K562 (cell line): ENCODE results near the gene PDE4A. TPM values are rescaled to one million over a fixed set of nuclear protein-coding genes. Genes with fewer than 3 reads are reported as not detected.

Experiments used
- CBX2 ChIP-seq: fragments of 200-600 bp; sonication (generic); IDR thresholded peaks from one replicate; pipeline ENCODE4 v1.6.1; 2012; ENCODE audit warnings: mild to moderate bottlenecking, low read length, inconsistent platforms; ENCODE audit not compliant: insufficient read depth, poor library complexity, severe bottlenecking
- COPS2 ChIP-seq: fragments of 450-650 bp; conservative IDR thresholded peaks from 2 replicates; pipeline ENCODE4 v1.6.1; 2016; ENCODE audit warnings: mild to moderate bottlenecking, moderate library complexity
- MEIS2 ChIP-seq: fragments of 450-650 bp; IDR thresholded peaks from 2 replicates; pipeline ENCODE4 v1.6.1; 2014; ENCODE audit warnings: mild to moderate bottlenecking; ENCODE audit not compliant: partially characterized antibody
- POLR2AphosphoS2 ChIP-seq: IDR thresholded peaks from 2 replicates; pipeline ENCODE4 v1.6.1; 2012; ENCODE audit warnings: low read length, improper control_type of control experiment
- YY1 ChIP-seq, 3 experiments: IDR thresholded peaks; 2 replicates each; pipeline ENCODE4 v1.6.1; 2011; ENCODE audit warnings: low read length in 2 of 3, mild to moderate bottlenecking in 2 of 3, moderate library complexity in 2 of 3, borderline replicate concordance in 1 of 3, control low read depth in 1 of 3, low read depth in 1 of 3; ENCODE audit not compliant: insufficient read depth in 3 of 3, insufficient replicate concordance in 2 of 3, control insufficient read depth in 1 of 3, insufficient read length in 1 of 3; ENCODE audit errors: extremely low read depth in 1 of 3
- ZNF146 ChIP-seq: IDR thresholded peaks from one replicate; pipeline ENCODE4 v1.6.1; 2018; ENCODE audit warnings: missing compliant biosample characterization; ENCODE audit not compliant: unreplicated experiment
- ZNF24 ChIP-seq: fragments of 450-650 bp; IDR thresholded peaks from 2 replicates; pipeline ENCODE4 v1.6.1; 2016
- ZNF324 ChIP-seq: fragments of 250-450 bp; sonication (Bioruptor Pico); IDR thresholded peaks from 2 replicates; pipeline ENCODE4 v1.4.0; 2020; ENCODE audit warnings: mild to moderate bottlenecking
- ZNF830 ChIP-seq: fragments of 250-450 bp; sonication (Bioruptor Pico); IDR thresholded peaks from 2 replicates; pipeline ENCODE4 v1.5.0; 2021; ENCODE audit warnings: mild to moderate bottlenecking
- polyA plus RNA-seq, 8 experiments: library from polyadenylated mRNA; depleted of rRNA in 4 of 8; stranded (reverse) in 5 of 8; unstranded in 3 of 8; fragments of >200 nt; fragmentation: Nextera tagmentation in 2 of 8; fragmentation: Illumina TruSeq in 1 of 8; extraction: Ambion mirVana in 2 of 8; extraction: Trizol in 1 of 8; gene quantifications; 2 replicates each; pipeline versions ENCODE4 v1.2.1 to v1.2.3, GENCODE V29; 2011 to 2014; ENCODE audit warnings: inconsistent platforms in 1 of 8, missing spikeins in 1 of 8
- total RNA-seq, 7 experiments: library from RNA; depleted of rRNA in 6 of 7; stranded (reverse); fragments of >200 nt in 6 of 7; fragmentation: Illumina TruSeq in 2 of 7; extraction: Trizol in 2 of 7; gene quantifications; 2 replicates each; pipeline versions ENCODE4 v1.2.1 to v1.2.3, GENCODE V29; 2011 to 2021; ENCODE audit warnings: low replicate concordance in 1 of 7
- TF ChIP-seq, protein P1 (sequence below): fragments of 250-450 bp; sonication (Bioruptor Pico); IDR thresholded peaks from 2 replicates; pipeline ENCODE4 v1.4.0; 2020; ENCODE audit warnings: mild to moderate bottlenecking, moderate library complexity, borderline replicate concordance
- TF ChIP-seq, protein P2 (sequence below), 2 experiments: fragments of 450-650 bp; IDR thresholded peaks; 2 replicates each; pipeline ENCODE4 v1.6.1; 2016; ENCODE audit warnings: mild to moderate bottlenecking in 2 of 2, borderline replicate concordance in 1 of 2, low read depth in 1 of 2, moderate library complexity in 1 of 2
- TF ChIP-seq, protein P3 (sequence below): sonication (generic); formaldehyde crosslinking; IDR thresholded peaks from 2 replicates; pipeline ENCODE4 v1.8.0; 2022; ENCODE audit warnings: mild to moderate bottlenecking, missing genetic modification reagents

The PDE4A gene
- total and polyA plus RNA-seq, 9 of the 15 experiments (the other 6 are each of a cell fraction or from before 2014, with no cell fraction given): 0.66 to 26.9 (median 4.6) TPM

DNA sequence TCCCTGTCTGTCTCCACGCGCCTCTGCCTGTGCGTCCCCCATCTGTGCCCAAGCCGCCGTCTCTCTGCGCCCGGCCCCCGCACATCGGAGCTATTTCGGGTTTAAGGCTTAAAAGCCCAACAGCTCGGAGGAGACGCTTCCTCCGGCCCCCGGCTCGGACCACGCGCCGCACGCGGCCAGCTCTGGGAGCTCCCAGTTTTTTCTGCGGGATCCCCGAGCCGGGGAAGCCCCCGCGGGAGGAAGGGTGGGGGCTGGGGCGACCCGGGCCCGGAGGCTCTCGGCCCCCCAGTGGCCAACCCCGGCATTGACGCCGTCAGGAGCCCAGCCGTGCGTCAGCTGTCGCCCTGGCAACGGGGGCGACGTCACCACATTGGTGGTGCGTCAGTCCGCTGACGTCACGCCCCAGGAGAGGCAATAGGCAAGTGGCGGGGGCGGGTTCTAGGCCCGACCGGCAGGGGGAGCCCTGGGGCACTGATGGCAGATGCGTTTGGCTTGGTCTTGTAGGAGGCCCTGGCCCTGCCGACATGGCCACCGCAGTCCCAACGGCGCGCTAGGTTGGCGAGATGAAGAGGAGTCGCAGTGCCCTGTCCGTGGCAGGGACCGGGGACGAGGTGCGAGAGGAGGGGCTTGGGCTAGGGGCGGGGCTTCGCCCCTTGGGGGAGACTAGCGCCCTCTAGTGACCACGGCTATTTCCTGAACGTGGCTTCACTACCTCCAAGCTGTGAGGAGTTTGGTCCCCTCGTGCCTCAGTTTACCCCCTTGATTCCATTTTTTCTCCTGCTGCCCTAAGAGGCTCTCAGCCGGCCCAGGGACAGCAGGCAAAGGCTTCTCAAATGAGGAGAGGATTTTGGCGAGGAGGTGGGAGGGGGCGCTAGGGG lies 3.7 kb upstream of the PDE4A start (continued):
- TF ChIP-seq, protein P1, sequence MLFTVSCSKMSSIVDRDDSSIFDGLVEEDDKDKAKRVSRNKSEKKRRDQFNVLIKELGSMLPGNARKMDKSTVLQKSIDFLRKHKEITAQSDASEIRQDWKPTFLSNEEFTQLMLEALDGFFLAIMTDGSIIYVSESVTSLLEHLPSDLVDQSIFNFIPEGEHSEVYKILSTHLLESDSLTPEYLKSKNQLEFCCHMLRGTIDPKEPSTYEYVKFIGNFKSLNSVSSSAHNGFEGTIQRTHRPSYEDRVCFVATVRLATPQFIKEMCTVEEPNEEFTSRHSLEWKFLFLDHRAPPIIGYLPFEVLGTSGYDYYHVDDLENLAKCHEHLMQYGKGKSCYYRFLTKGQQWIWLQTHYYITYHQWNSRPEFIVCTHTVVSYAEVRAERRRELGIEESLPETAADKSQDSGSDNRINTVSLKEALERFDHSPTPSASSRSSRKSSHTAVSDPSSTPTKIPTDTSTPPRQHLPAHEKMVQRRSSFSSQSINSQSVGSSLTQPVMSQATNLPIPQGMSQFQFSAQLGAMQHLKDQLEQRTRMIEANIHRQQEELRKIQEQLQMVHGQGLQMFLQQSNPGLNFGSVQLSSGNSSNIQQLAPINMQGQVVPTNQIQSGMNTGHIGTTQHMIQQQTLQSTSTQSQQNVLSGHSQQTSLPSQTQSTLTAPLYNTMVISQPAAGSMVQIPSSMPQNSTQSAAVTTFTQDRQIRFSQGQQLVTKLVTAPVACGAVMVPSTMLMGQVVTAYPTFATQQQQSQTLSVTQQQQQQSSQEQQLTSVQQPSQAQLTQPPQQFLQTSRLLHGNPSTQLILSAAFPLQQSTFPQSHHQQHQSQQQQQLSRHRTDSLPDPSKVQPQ (CRISPR knock-in tag): no peak
- TF ChIP-seq, protein P2, sequence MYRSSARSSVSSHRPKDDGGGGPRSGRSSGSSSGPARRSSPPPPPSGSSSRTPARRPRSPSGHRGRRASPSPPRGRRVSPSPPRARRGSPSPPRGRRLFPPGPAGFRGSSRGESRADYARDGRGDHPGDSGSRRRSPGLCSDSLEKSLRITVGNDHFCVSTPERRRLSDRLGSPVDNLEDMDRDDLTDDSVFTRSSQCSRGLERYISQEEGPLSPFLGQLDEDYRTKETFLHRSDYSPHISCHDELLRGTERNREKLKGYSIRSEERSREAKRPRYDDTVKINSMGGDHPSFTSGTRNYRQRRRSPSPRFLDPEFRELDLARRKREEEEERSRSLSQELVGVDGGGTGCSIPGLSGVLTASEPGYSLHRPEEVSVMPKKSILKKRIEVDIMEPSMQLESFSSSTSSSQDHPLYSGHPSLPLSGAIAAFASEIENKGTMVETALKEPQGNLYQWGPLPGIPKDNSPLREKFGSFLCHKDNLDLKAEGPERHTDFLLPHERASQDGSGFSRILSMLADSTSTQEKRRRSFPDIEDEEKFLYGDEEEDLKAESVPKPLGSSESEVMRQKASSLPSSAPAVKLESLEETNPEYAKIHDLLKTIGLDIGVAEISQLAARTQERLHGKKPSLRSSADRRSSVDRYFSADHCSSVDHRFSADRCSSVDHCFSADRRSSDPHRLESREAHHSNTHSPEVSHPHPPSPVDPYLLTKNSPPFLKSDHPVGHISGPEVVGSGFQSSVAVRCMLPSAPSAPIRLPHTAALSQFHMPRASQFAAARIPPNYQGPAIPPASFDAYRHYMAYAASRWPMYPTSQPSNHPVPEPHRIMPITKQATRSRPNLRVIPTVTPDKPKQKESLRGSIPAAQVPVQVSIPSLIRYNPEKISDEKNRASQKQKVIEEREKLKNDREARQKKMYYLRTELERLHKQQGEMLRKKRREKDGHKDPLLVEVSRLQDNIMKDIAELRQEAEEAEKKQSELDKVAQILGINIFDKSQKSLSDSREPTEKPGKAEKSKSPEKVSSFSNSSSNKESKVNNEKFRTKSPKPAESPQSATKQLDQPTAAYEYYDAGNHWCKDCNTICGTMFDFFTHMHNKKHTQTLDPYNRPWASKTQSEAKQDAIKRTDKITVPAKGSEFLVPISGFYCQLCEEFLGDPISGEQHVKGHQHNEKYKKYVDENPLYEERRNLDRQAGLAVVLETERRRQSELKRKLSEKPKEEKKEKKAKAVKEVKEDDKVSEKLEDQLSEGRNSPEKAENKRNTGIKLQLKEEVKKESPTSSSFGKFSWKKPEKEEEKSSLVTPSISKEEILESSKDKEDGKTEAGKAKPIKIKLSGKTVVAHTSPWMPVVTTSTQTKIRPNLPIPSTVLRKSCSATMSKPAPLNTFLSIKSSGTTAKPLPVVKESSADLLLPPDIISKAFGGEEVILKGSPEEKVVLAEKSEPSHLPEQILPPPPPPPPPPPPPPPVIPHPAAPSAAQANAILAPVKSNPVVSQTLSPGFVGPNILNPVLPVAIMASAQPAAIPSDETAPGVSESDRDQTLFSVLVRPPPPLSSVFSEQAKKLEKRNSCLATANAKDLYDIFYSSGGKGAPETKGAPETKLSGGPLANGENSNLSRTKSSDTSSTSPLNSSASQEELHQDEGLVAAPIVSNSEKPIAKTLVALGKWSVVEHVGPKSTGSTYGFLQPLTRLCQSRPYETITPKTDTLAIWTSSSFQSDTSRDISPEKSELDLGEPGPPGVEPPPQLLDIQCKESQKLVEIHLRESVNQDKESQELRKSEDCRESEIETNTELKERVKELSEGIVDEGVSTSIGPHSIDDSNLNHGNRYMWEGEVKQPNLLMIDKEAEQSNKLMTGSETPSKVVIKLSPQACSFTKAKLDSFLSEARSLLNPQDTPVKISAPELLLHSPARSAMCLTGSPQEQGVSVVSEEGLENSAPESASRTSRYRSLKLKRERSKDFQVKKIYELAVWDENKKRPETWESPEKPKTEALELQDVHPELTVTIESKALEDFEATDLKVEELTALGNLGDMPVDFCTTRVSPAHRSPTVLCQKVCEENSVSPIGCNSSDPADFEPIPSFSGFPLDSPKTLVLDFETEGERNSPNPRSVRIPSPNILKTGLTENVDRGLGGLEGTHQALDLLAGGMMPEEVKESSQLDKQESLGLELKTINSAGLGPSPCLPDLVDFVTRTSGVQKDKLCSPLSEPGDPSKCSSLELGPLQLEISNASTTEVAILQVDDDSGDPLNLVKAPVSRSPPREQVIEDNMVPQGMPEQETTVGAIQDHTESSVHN (IDR thresholded peaks at IDR 0.05; ENCODE audit: borderline replicate concordance in 1 of 2, low read depth in 1 of 2): no peak
- TF ChIP-seq ZNF830 (no peak), ZNF24 (no peak), CBX2 (no peak), ZNF324 (CRISPR knock-in tag) (no peak), YY1 (IDR thresholded peaks at IDR 0.05; ENCODE audit: borderline replicate concordance in 1 of 3, control insufficient read depth in 1 of 3, extremely low read depth in 1 of 3, insufficient read depth in 3 of 3, insufficient read length in 1 of 3, insufficient replicate concordance in 2 of 3, low read depth in 1 of 3, low read length in 2 of 3) (peak in 2 of 3 experiments; percentile 61 to 74), MEIS2 (peak; percentile 52), POLR2AphosphoS2 (0 out of 2 replicates have a peak, but pooled peaks have one; percentile 80), COPS2 (no peak), ZNF146 (CRISPR knock-in tag) (no peak)
- TF ChIP-seq, protein P3, sequence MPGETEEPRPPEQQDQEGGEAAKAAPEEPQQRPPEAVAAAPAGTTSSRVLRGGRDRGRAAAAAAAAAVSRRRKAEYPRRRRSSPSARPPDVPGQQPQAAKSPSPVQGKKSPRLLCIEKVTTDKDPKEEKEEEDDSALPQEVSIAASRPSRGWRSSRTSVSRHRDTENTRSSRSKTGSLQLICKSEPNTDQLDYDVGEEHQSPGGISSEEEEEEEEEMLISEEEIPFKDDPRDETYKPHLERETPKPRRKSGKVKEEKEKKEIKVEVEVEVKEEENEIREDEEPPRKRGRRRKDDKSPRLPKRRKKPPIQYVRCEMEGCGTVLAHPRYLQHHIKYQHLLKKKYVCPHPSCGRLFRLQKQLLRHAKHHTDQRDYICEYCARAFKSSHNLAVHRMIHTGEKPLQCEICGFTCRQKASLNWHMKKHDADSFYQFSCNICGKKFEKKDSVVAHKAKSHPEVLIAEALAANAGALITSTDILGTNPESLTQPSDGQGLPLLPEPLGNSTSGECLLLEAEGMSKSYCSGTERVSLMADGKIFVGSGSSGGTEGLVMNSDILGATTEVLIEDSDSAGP (CRISPR knock-in tag): 0 out of 2 replicates have a peak, but pooled peaks have one; percentile 29
